Measurements from ENCODE around the gene TRIM9.

The TRIM9 gene

DNA sequence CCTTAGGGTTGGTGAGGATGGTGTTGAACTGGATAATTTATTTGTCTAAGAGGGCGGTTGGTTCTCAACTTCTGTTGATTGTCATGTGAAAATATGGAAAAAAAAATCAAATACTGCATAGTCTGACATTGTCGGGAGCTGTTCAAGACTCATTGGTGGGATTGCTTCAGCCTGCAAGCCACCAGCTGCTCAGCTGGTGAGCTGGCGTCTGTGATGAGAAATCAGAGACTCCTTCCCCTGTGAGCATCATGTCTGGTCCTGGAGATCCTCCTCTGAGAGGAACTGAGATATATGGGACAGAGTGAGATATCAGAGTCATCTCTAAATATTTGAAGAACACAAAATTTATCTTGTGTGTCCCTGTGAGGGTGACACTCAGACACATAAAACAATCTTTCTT lies 49.9 kb downstream of the TRIM9 start:
- no peak for DNase-seq

DNA sequence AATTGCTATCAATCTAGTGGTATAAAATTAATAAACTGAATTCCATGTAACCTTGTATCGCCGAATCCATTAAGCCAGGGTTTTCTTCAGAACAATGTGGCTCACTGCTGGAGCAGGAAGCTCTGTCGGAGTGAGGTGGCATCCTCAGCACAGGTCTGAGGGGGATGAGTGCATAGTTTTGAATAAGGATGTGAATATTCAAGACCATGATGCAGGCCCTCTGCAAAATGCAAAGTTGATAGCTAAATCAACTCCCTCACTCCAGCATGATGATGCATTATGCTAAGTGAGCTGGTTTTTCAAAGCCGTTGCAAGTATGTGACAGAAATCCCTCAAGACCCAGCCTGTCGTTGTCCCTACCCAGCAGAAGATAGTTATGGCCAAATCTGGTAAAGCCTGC lies 53.0 kb downstream of the TRIM9 start:
- no peak for DNase-seq

DNA sequence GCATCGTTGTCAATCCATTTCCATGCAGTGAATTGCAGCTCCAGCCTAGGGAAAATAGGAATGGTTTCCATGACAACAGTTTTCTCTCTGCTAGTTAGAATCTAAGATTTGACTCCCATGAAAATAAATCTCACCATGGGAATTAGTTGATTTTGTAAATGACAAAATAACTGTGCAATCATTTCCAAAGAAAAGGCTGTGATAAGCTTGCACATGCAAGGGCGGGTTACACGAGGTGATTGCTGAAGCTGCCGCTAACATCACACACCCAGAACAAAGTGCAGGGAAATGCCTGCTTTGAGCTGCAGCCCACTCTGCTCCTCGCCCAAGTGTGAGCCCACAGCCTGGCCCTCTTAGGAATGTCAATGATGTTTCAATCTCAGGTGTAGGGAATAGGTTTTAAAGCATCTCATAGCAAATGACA lies 53.8 kb downstream of the TRIM9 start:
- no peak for DNase-seq

DNA sequence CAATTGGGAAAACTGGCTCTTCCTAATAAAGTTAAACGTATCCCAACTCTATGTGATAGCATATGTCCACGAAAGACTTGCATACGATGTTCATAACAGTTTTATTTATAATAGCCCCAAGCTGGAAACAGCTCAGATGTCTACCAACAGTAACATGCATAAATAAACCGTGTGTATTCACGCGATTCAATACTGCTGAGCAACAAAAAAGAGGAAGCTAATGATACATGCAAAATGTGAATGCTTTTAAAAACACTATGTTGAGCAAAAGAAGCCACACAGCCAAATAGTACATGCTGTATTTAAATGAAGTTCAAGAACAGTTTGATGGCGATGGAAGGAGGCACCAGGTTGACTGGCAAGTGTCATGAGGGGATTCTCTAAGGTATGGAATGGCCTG lies 55.7 kb downstream of the TRIM9 start:
- DNase-seq, result no peak

DNA sequence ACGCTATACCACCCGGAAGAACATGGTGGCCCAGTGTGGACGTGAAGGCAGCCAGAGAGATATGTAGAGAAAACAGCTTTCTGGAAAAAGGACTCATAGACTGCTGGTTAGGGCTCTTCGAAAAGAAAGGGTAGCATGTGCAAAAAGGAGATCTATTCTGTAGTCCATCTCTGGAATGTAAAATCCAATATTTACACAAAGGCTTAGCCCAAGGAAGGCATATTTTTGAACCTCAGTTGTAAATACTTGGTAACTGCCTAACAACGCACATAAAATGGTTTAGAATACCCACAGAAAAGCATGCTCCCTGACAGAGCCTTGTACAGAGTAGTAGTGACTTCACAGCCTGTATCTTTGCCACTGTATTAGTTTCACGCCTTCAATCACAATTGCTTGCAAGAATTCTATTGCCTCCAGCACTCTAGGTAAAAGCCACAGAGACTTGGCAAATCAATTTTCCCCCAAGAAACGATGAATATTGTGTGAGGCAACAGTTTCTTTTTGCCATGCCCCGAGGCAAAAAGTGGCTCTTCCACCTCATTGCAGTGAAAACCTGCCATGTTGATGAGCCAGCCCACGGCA lies 59.2 kb downstream of the TRIM9 start:
- DNase-seq, result no peak

DNA sequence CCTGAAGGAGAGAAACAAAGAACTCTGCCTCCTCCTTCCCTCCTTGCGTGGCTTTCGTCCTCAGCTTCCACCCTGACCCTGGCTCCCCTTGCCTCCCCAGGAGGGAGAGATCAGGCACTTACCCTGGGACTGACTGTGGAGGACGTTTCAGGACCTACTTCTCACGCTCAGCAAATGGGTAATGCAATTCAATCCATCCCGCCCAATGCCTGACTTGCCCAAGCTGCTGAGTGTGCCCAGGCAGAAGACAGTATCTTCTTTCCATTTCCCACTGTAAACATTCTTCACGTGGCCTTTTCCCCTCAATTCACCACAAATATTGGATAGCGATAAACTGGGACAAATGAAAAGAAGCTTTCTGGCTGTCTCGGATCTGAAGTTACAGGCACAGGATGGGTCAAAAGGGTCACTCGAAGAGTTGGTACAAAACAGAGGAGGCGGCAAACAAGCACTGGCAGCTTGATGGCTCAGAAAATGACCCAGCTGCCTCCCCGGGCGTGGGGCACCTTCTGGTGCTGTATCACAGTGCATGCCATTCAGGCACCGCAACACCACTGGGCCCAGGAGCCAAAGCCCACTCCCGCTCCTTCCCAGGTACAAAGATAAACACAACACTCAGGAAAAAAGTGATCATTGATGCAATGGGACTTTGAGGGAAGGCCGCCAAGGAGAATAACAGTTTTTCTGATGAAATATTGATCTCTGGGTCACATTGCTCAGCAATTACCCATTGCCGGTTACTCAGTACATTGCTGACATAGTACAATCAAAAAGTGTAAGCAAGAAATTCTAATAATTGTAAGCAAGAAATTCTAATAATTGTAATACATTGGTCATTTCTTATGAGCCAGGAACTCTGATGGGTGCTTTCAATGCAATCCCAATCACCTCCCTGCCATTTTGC lies 65.8 kb downstream of the TRIM9 start:
- DNase-seq, result no peak

DNA sequence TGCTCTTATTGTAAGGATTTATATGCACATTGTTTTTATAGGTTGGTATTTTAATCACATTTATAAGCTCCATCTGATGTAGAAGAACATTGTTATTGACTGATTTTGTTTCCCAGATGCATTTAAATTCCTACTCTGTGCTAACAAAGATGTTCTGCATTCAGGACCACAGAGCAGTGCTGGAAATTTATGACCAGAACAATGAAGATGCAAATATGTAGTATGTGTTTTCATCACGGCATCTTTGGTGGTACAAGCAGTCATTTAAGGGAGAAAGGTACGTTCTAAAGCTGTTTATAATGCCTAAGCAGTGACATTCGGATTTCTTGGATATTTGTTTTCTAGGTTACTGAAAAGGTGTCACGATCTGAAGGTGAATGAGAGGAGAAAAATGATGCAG lies 66.5 kb downstream of the TRIM9 start:
- DNase-seq, result no peak

DNA sequence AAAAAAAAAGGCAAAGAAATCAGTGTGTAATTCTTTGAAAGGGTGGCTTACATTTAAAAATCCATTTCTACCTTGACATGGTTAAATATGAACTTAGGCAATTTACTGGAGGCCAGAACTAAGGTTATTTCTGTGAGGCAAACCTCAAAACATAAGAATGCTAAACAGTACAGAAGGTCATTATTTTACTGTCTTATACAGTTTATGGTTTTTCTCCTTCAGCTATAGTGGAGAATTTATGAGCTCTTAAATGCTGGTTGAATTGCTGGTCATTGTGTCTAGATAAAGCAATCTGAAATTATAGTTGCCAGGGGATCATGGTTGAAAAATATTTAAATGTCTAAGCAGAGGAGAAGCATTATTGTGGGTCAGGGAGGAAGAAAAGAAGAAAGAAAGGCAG lies 70.5 kb downstream of the TRIM9 start:
- no peak for DNase-seq

DNA sequence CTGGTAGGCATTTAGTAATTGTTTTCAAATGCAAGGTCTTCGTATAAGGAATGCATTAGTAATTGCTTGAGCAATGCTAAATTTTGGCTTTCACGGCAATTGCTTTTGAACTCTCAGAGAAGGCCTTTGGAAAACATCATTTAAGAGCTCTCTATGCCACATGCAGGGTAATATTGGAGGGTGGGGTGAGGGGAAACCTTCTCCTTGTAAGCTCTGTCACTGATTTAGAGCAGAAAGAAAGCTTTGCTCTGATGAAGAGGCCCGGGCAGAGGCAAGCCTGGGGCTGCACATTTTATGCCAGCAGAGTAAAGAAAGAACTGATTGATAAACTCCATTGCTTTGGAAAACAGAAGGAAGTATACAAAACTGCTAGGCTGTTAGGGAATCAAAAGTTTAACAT lies 70.9 kb downstream of the TRIM9 start:
- DNase-seq, result peak; percentile 23

DNA sequence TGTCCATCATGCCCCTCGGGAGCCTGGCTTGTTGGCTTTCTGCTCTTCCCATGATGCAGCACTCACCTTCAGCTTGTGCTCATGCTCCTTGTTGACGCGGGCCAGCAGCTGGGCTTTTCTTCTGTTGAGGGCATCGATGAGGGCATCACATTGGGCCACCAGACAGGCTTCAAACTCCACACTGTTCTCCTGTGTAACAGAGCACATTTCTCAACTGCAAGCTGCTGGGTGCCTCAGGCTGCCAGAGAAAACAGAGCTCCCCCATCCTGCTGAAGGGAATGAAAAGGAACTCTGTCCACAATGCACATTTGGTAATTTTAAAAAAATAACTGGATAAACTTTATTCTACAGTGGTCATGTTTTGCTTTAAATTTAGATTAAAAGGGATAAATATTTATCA lies 72.1 kb downstream of the TRIM9 start:
- DNase-seq, result no peak

DNA sequence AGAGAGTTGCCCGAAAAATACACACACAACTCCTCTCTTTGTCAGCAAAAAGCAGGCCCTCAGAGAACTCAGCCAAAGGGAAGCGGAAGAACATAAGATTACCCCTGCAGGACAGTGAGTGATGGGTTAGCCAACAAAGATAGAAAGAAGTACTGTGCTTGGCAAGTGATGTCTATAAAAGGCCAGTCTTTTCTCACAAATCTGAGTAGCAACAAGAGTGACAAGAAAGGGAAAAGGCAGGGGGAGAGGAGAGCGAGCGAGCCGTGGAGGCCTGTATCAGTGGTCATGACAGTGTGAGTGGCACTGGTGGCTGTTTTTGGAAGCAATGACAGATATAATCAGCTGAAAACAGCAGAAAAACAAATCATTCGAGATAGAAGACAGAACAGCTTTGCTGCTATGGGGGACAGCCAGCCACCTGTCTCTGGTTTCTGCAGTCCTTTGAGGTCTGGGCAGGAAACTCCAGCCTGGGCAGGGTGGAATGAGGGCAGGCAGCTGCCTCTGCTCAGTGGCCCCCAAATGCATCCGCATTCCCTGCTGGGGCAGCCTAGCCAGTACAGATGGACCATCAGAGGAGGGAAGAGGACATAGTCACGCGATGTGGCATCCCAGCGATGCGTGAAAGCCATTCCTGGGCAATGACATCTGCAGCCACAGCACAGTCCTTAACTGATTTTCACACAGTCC lies 74.7 kb downstream of the TRIM9 start:
- no peak for DNase-seq

DNA sequence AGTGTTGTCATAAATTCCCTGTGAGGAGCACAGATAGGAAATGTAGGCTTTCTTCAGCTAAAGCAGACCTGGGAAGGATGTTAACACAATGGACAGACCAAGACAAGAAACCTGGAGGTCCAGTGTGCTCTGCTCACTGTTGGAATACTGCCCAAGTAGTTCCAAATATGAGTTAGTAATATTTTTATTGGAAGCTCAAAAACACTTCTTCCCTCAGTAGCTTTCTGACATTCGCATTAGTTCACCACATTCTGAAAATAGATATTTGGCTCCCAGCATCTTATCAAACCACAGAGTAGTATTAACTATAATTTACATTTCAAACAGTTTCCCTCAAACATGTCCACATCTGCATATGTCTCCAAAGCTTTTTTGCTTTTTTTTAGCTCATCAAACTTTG lies 75.8 kb downstream of the TRIM9 start:
- peak; percentile 39 for DNase-seq

DNA sequence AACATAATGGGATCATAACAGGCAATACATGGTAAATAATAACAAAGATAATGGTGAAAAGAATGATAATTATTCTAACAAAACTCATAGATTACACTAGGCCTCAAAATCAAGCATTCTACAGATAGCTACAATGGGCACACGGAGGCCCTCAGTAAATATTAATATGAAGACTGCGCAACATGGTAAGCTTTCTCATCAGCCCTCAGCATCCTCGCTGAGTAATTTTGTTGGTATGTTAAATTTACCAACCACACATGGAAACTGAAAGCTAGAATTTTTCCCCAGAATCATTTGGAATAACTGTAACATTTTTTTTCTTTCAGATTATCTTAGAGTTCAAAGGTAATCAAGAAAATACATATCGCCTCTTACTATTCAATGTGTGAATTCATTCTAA lies 76.4 kb downstream of the TRIM9 start:
- DNase-seq, result peak; percentile 33

DNA sequence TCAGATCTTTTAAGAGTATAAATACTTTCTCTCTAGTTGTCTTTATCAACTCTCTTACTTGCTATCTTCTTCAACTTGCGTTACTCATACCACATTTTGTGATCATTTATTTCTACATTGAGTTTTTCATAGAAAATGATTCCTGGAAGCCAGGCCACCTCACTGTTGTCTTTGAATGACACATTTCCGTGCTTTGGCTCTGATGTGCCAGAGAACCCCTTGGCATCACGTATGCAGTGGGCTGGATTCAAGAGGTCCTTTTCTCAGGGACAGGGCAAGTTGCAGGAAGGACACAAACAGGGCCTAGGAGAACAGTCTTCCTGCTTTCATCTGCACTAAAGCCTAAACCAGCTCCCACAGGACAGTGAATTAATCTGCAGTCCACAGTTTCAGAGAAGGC lies 80.3 kb downstream of the TRIM9 start:
- no peak for DNase-seq

DNA sequence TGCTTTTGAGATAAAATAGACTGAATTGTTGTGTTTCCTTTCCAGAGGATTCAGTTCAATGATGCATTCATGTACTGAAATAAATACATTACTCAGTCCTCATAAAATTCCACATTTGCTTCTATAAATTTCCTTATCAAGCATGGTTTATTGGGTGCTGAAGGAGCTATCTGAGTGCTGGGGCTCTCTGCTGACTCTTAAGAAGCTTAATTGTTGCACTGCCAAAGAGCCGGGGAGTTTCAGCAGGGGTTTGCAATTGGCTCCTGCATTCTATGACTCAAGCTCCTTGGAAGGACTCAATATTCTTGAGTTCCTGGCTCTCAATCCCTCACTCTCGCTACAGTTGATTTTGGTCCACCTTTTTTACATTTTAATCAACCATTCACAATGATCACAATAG lies 80.8 kb downstream of the TRIM9 start:
- peak; percentile 79 for DNase-seq

DNA sequence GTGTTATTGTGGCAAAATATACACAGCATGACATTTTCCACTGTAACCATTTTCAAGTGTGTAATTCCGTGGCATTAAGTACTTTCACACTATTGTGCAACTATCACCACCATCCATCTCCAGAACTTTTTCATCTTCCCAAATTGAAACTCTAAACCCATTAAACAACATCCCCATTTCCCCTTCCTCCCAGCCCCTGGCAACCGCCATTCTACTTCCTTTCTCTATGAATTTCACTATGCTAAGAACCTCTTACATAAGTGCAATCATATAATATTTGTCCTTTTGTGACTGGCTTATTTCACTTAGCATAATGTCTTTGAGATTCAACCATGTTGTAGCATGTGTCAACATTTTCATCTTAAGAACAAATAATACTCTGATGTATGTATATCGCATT lies 82.8 kb downstream of the TRIM9 start:
- no peak for DNase-seq

DNA sequence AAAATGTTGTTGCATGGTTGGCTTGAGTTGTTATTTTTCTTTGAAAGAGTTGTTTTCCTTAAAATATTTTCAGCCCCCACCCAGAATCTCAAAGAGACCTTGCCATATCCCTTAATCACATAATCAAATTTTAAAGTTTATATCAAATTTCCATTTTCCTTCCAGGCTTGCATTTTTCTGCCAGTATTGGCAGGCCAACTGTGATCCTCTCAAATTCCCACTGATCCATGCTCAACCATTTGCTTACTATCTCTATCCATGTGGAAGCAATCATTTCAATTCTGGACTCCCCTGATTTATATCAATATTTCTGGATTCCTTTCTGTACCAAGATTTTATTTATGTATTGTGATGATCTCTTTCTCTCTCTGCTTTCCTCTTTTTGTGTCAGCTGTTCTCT lies 86.5 kb downstream of the TRIM9 start:
- no peak for DNase-seq

DNA sequence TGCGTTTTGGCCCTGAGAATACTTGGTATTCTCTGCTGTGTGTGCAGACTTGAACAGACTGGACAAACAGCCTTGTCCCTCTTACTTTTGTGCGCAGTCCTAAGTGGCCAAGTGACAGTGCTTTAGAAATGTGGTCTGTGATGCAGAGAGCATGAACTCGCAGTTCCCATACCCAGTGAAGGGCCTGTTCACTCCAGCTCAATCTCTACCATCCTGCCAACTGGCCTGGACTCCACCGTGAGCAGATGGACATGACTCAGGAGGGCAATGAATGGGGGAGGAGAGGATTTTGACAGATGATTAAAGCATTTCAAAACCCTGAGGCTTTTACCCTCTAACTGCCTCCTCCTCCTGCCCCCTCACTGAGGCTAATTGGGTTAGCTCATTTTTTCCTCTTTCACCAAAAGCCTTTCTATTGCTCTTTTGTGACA lies 88.1 kb downstream of the TRIM9 start:
- peak; percentile 65 for DNase-seq

DNA sequence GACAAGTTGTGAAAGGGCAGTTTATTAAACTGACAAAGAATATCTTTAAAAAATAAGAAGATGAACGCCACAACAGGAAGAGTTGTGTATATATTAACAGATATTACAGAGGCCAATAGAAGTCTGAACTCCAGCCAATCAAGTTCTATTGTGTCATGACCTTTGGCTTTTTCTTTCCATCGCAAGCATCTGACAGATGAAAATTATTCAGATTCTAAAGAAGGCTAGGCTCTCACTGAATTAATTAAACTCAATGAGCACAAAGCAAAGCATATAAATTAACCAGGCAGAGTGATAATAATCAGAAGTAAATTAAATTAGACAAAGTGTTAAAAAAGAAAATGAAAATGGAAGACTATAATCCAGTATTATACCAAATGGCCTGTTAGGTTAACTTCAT lies 88.6 kb downstream of the TRIM9 start:
- no peak for DNase-seq

DNA sequence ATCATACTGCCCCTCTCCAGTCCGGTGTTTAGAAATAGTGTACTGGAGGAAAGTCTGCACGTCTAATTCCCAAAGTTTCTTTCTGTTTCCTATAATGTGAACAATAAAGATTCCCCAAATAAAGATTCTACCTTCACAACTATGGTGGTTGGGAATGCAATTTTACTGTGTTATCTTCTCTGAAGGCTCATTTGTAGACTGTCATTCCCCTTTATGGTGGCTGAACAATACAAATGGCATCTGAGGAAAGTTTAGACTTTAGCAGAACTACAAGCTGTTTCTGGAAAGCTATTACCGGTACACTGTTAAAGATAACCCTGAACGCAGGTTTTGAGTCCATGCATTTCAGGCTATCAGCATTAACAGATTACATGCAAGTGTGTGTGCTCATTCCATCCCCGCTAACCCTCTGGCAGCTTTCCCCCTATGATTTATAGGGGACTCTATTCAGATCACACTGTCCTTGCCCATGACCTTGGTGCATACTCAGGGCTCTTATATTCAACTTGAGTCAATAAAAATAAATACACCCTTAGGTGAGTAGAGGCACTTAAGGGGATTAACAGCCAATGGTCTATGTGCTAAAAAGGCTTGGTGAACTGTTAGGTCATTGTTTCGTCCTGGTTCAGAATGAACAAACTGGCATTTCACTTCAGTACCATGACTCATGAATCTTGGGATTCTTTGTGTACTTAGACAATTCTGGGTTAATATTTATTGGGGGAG lies 89.9 kb downstream of the TRIM9 start:
- peak; percentile 25 for DNase-seq

DNA sequence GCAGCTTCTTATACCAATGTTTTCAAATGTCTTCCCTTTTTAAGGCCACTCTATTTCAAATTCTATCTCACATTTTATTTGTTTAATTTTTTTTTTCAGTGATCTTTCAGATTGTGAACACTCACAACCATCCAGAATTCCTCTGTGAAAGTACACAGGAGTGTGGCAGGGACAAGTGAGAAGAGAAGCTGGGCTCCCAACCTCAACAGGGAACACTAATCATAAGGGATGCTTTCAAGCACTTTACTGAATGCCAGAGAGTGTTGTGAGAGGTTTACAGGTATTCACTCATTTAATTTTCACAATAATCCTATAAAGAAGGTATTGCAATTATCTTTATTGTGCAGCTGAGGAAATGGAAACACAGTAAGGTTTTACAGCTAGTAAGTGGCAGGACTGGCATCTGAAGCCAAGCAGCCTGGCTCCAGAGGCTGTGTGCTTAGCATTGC lies 90.5 kb downstream of the TRIM9 start:
- no peak for DNase-seq

DNA sequence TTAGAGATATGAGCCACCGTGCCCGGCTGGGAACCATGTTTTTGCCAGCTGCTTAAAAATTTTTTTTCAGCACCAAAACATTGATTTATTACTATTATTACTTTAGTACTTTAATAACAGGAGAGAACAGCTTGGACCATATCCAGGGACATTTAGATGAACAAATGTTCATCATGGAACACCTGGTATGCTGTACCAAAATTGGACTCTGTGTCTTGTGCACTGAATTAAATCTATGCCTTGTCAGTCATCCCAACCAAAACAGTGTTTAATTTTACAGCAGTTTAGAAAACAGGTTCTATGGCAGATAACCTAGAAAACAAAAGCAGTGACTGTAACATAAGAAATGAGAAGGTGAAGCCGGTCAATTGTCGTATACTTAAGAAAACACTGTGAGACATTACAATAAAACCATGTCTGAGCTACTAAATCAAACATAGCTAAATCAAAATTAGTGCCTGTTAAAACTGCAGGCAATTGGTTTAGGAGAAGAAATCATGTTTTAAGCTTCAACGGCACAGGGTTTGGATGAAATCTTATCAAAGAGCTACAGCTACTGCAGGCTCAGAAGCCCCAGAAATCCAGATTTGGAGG lies 92.4 kb downstream of the TRIM9 start:
- no peak for DNase-seq

DNA sequence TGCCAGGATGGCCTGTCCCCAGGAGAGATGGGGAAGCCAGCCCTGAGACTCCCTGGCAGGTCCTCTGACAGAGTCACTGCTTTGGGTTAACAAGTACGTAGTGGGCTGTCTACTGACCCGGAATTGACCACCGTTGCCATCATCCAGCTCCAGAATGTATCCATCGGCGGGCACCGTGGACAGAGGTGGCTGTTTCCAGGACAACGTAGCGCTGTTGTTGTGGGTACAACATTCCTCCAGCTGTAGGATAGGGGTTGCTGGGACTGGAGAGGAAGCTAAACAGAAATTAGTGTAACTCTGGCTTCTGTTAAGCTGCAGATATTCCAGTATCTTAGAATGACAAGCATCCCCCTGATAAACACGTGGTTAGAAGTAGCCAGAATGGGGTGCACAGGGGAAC lies 94.3 kb downstream of the TRIM9 start:
- DNase-seq, result no peak

Measured in fibroblast of skin of right quadriceps (primary cell).